Loucy (cell line): ENCODE data around the gene LRRC27.

Source experiments
- EZH2phosphoT487 ChIP-seq: fragments of 200-600 bp; IDR thresholded peaks from 2 replicates; pipeline ENCODE4 v1.6.1; 2018; ENCODE audit warnings: antibody characterized with exemption, mild to moderate bottlenecking, moderate library complexity, borderline replicate concordance
- TF ChIP-seq, protein P1 (sequence below): fragments of 200-600 bp; sonication (generic); conservative IDR thresholded peaks from 2 replicates; pipeline ENCODE4 v1.5.1; 2014; ENCODE audit warnings: mild to moderate bottlenecking, antibody characterized with exemption, low read length

DNA sequence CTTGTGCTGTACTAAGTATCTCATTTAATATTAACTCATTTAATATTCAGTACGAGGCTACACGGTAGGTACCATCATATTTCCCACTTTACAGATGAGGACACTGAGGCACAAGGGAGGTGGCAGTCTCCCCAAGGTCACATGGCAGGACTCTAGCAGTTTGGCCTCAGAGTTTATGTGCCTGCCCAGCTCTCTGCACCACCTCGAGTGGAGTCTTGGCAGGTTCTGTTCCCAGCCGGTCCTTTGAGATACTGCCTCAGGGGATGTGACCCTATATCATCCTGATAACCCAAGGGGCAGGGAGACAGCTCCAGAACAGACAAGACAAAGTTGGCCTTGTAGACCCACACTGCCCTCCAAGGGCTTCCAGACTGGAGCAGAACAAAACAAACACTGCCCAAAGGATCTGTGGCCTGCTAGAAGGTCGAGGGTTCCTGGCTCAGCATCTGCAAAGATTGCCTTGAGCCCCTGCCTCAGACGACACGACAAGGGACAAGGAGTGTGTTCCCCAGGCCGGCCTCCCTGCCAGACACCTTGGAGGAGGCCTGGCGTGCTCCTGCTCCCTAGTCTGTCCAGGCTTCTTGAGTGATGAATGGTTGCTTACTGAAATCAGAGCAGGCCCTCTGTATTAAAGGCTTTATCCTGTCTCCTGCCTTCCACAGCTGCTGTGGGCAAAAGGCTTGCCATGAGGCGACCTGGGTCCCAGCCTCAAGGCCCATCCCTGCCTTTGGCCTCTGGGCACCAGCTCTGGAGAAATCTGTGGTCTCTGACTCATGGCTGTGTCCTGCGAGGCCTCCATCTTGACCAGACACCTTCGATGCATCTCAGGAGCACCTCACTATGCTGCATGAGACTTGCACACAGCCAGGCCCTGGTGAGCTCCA lies 61.1 kb downstream of the LRRC27 start:
- TF ChIP-seq, protein P1, sequence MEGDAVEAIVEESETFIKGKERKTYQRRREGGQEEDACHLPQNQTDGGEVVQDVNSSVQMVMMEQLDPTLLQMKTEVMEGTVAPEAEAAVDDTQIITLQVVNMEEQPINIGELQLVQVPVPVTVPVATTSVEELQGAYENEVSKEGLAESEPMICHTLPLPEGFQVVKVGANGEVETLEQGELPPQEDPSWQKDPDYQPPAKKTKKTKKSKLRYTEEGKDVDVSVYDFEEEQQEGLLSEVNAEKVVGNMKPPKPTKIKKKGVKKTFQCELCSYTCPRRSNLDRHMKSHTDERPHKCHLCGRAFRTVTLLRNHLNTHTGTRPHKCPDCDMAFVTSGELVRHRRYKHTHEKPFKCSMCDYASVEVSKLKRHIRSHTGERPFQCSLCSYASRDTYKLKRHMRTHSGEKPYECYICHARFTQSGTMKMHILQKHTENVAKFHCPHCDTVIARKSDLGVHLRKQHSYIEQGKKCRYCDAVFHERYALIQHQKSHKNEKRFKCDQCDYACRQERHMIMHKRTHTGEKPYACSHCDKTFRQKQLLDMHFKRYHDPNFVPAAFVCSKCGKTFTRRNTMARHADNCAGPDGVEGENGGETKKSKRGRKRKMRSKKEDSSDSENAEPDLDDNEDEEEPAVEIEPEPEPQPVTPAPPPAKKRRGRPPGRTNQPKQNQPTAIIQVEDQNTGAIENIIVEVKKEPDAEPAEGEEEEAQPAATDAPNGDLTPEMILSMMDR = no peak
- TF ChIP-seq EZH2phosphoT487 = no peak
